Endothelial cell of hepatic sinusoid (primary cell): ENCODE data around the gene MAGIX.
"Not testable (repeated sequence)": the region's sequence is repeated elsewhere in the genome, so short reads cannot be mapped to it uniquely, and the experiment has no call there.

ENCODE experiments used
- in situ Hi-C: cut with HindIII; loops from 2 replicates; pipeline ENCODE4 v1.10.0; 2017; ENCODE audit warnings: low sequenced_read_pairs

Gene MAGIX

GRCh38 chrX:49157194-49157593, 5.4 kb upstream of the MAGIX start:
- in situ Hi-C loops = loop anchor here (10.0 kb wide), 1 partner anchor 98 kb away; no protein-coding TSS in a partner anchor

GRCh38 chrX:49160908-49161307, 1.6 kb upstream of the MAGIX start:
- in situ Hi-C loops = no loop called here

- in situ Hi-C loops = no loop called here
Observed at GRCh38 chrX:49161632-49162031, 926 bp upstream of the MAGIX start.

GRCh38 chrX:49163555-49164419, 1.2 kb downstream of the MAGIX start:
- in situ Hi-C loops = no loop called here

- in situ Hi-C loops = no loop called here
Observed at GRCh38 chrX:49164589-49165360, 2.2 kb downstream of the MAGIX start.

- in situ Hi-C loops = no loop called here
Observed at GRCh38 chrX:49165901-49166881, 3.6 kb downstream of the MAGIX start.

- in situ Hi-C loops = no loop called here
Observed at GRCh38 chrX:49166914-49167739, 4.6 kb downstream of the MAGIX start.

- in situ Hi-C loops = no loop called here
Observed at GRCh38 chrX:49167740-49168108, 5.2 kb downstream of the MAGIX start.

- in situ Hi-C loops = no loop called here
Observed at GRCh38 chrX:49171752-49172279, 9.3 kb downstream of the MAGIX start, which contains the start of gene PLP2. Gene PLP2, plus strand, starts transcription at chrX:49171898. Its CDS starts 103 bp downstream, at chrX:49172001.

GRCh38 chrX:49172280-49172780, 9.8 kb downstream of the MAGIX start:
- in situ Hi-C loops = no loop called here

- in situ Hi-C loops = not testable (repeated sequence)
Observed at GRCh38 chrX:49173544-49173943, 11.0 kb downstream of the MAGIX start.

- in situ Hi-C loops = no loop called here
Observed at GRCh38 chrX:49174723-49175122, 12.2 kb downstream of the MAGIX start.

GRCh38 chrX:49175435-49176274, 13.1 kb downstream of the MAGIX start:
- in situ Hi-C loops = no loop called here

GRCh38 chrX:49176421-49177326, 14.1 kb downstream of the MAGIX start:
- in situ Hi-C loops = no loop called here

- in situ Hi-C loops = no loop called here
Observed at GRCh38 chrX:49177338-49177833, 14.8 kb downstream of the MAGIX start.

- in situ Hi-C loops = no loop called here
Observed at GRCh38 chrX:49177873-49178480, 15.4 kb downstream of the MAGIX start.

- in situ Hi-C loops = no loop called here
Observed at GRCh38 chrX:49178537-49178936, 16.0 kb downstream of the MAGIX start.
